HepG2 (cell line): Measurements from ENCODE around the gene RSPH1. TPM values are rescaled to one million over a fixed set of nuclear protein-coding genes. Genes with fewer than 3 reads are reported as not detected.

Experiments
- ATAC-seq: fragments of 200-7000 bp; cut with Tn5 transposase; 3 replicates; pipeline ENCODE4 v1.9.1; 2020; ENCODE audit warnings: mild to moderate bottlenecking, moderate library complexity
- BruUV-seq: library from RNA; stranded (reverse); fragments of 400-500 nt; replicated peaks from 2 replicates; lab custom pipeline; 2021; lab: Mats Ljungman, UMichigan
- CTCF ChIA-PET: fragments of 300-600 bp; formaldehyde crosslinking; extraction: SDS; loops from one replicate; lab custom pipeline; 2021; ENCODE audit warnings: low total read pairs, inconsistent platforms, low intra/inter-chr PET ratio; lab: Yijun Ruan, JAX
- POLR2A ChIA-PET: fragments of 350-600 bp; sonication (Branson Sonifier 250); formaldehyde crosslinking; loops from one replicate; lab custom pipeline; 2020; ENCODE audit warnings: antibody characterized with exemption, inconsistent platforms; lab: Yijun Ruan, JAX
- DNase-seq: peaks from one replicate; pipeline ENCODE4 v3.0.0-alpha.2; 2015; ENCODE audit warnings: low spot score
- FAIRE-seq: peaks from 3 replicates; lab custom pipeline; 2011; peaks lifted over from hg19 to GRCh38; lab: Jason Lieb, UNC
- H2AFZ ChIP-seq: one replicate; pipeline ENCODE4 v1.6.1; 2011; ENCODE audit warnings: low read length, inconsistent platforms
- H3K27ac ChIP-seq: fragments of 300-600 bp; 3 replicates; pipeline ENCODE4 v1.8.0; 2011; ENCODE audit warnings: mixed run types, mild to moderate bottlenecking, mixed read lengths, low read length, inconsistent platforms; ENCODE audit not compliant: insufficient read depth; ENCODE audit errors: extremely low read length
- H3K27me3 ChIP-seq, 2 experiments: fragments of 200-600 bp in 1 of 2; 2 replicates in 1 of 2; 3 replicates in 1 of 2; pipeline versions ENCODE4 v1.6.0 to v1.8.0; 2011; ENCODE audit warnings: low read length in 2 of 2, mild to moderate bottlenecking in 2 of 2, moderate library complexity in 2 of 2, inconsistent platforms in 1 of 2; ENCODE audit not compliant: insufficient read depth in 2 of 2, control insufficient read depth in 1 of 2
- H3K36me3 ChIP-seq, 2 experiments: fragments of 200-600 bp in 1 of 2; replicated peaks in 1 of 2; 2 replicates in 1 of 2; 3 replicates in 1 of 2; pipeline versions ENCODE4 v1.5.1 to v1.8.0; 2011; ENCODE audit warnings: low read length in 2 of 2, inconsistent platforms in 1 of 2; ENCODE audit not compliant: insufficient read depth in 2 of 2, control insufficient read depth in 1 of 2
- H3K4me1 ChIP-seq: 2 replicates; pipeline ENCODE4 v1.5.1; 2012; ENCODE audit warnings: low read length, inconsistent platforms; ENCODE audit not compliant: insufficient read depth
- H3K4me2 ChIP-seq: 2 replicates; pipeline ENCODE4 v1.6.0; 2011; ENCODE audit warnings: low read depth, low read length, inconsistent platforms
- H3K4me3 ChIP-seq, 3 experiments: fragments of 200-600 bp in 1 of 3; sonication (generic), shearing (Covaris generic) in 1 of 3; replicated peaks in 1 of 3; 2 replicates each; pipeline ENCODE4 v1.5.1; 2011 to 2016; ENCODE audit warnings: low read length in 3 of 3, inconsistent platforms in 2 of 3, low read depth in 2 of 3, mild to moderate bottlenecking in 2 of 3, control low read depth in 1 of 3, mixed read lengths in 1 of 3; ENCODE audit not compliant: insufficient read depth in 1 of 3
- H3K79me2 ChIP-seq: one replicate; pipeline ENCODE4 v1.6.1; 2011; ENCODE audit warnings: low read length, inconsistent platforms; ENCODE audit not compliant: insufficient read depth
- H3K9ac ChIP-seq: 2 replicates; pipeline ENCODE4 v1.6.0; 2011; ENCODE audit warnings: mild to moderate bottlenecking, low read depth, low read length, inconsistent platforms; ENCODE audit not compliant: insufficient read depth
- H3K9me3 ChIP-seq: 2 replicates; pipeline ENCODE4 v1.5.1; 2012; ENCODE audit warnings: mild to moderate bottlenecking, low read length
- H4K20me1 ChIP-seq: 2 replicates; pipeline ENCODE4 v1.6.0; 2011; ENCODE audit warnings: inconsistent platforms, mild to moderate bottlenecking, low read length, moderate library complexity; ENCODE audit not compliant: insufficient read depth
- CEBPG ChIP-seq: IDR thresholded peaks from 2 replicates; pipeline ENCODE4 v1.6.1; 2016
- FOXJ3 ChIP-seq: sonication (generic); formaldehyde crosslinking; IDR thresholded peaks from 2 replicates; pipeline ENCODE4 v1.4.0; 2020; ENCODE audit warnings: missing genetic modification reagents, mild to moderate bottlenecking, borderline replicate concordance
- KLF6 ChIP-seq: IDR thresholded peaks from 2 replicates; pipeline ENCODE4 v1.8.0; 2016; ENCODE audit warnings: missing biosample characterization, missing genetic modification reagents
- MBNL3 ChIP-seq: fragments of 250-450 bp; sonication (Bioruptor Pico); conservative IDR thresholded peaks from 2 replicates; pipeline ENCODE4 v1.8.0; 2022; ENCODE audit warnings: mild to moderate bottlenecking, inconsistent platforms
- NR2F6 ChIP-seq, 2 experiments: IDR thresholded peaks; 2 replicates each; pipeline ENCODE4 v1.6.1; 2016; ENCODE audit warnings: antibody characterized with exemption in 1 of 2, mild to moderate bottlenecking in 1 of 2
- RNF2 ChIP-seq: fragments of 450-650 bp; conservative IDR thresholded peaks from 2 replicates; pipeline ENCODE4 v1.6.1; 2016; ENCODE audit warnings: low read depth
- SRSF9 ChIP-seq: fragments of 200-400 bp; formaldehyde crosslinking; IDR thresholded peaks from 2 replicates; pipeline ENCODE4 v1.6.1; 2018; ENCODE audit warnings: borderline replicate concordance, mild to moderate bottlenecking, low read depth, low read length; ENCODE audit not compliant: insufficient read depth, poor library complexity, severe bottlenecking
- ZNF180 ChIP-seq: sonication (generic); formaldehyde crosslinking; IDR thresholded peaks from 2 replicates; pipeline ENCODE4 v1.4.0; 2020; ENCODE audit warnings: low read depth, missing genetic modification reagents, borderline replicate concordance
- ZNF230 ChIP-seq: sonication (generic); formaldehyde crosslinking; IDR thresholded peaks from 2 replicates; pipeline ENCODE4 v1.4.0; 2020; ENCODE audit warnings: mild to moderate bottlenecking, missing genetic modification reagents
- WGBS: methylation state at CpG from one replicate; pipeline ENCODE4 v1.1.6; 2017; ENCODE audit warnings: low lambda C conversion rate; 5-methylcytosine and 5-hydroxymethylcytosine counted together
- in situ Hi-C: cut with HindIII; loops from 2 replicates; pipeline ENCODE4 v1.10.0; 2017; ENCODE audit warnings: low pct_unique_long_range_greater_than_20kb; ENCODE audit not compliant: extremely low pct_ligation_motif_present
- intact Hi-C: fragments of 100-400 bp; cut with micrococcal nuclease; formaldehyde crosslinking; loops from one replicate; pipeline ENCODE4 v1.10.0; 2022; ENCODE audit not compliant: unreplicated experiment
- polyA plus RNA-seq, 8 experiments: library from polyadenylated mRNA; depleted of rRNA in 3 of 8; stranded (reverse) in 7 of 8; unstranded in 1 of 8; fragments of >200 nt; fragmentation: Illumina TruSeq in 4 of 8; extraction: Trizol in 4 of 8; gene quantifications; 2 replicates each; pipeline versions ENCODE4 v1.2.1 to v1.2.3, GENCODE V29; 2011 to 2016; ENCODE audit warnings: low read depth in 4 of 8, missing spikeins in 1 of 8, mixed read lengths in 1 of 8; ENCODE audit not compliant: insufficient read depth in 1 of 8
- total RNA-seq, 5 experiments: library from RNA; depleted of rRNA; stranded (reverse); fragments of >200 nt; fragmentation: Illumina TruSeq; extraction: Trizol; gene quantifications; 2 replicates each; pipeline ENCODE4 v1.2.3, GENCODE V29; 2016; ENCODE audit warnings: low read depth in 1 of 5
- TF ChIP-seq, protein P1 (sequence below): sonication (generic); formaldehyde crosslinking; IDR thresholded peaks from 2 replicates; pipeline ENCODE4 v1.4.0; 2020; ENCODE audit warnings: missing genetic modification reagents, borderline replicate concordance
- TF ChIP-seq, protein P2 (sequence below): IDR thresholded peaks from 2 replicates; pipeline ENCODE4 v1.6.1; 2016
- TF ChIP-seq, protein P3 (sequence below): sonication (generic); formaldehyde crosslinking; conservative IDR thresholded peaks from 2 replicates; pipeline ENCODE4 v1.4.0; 2020; ENCODE audit warnings: mild to moderate bottlenecking, missing genetic modification reagents, moderate library complexity

RSPH1 gene
- total and polyA plus RNA-seq, 2 of the 13 experiments (the other 11 are each of a cell fraction or from before 2014, with no cell fraction given) = not detected

DNA sequence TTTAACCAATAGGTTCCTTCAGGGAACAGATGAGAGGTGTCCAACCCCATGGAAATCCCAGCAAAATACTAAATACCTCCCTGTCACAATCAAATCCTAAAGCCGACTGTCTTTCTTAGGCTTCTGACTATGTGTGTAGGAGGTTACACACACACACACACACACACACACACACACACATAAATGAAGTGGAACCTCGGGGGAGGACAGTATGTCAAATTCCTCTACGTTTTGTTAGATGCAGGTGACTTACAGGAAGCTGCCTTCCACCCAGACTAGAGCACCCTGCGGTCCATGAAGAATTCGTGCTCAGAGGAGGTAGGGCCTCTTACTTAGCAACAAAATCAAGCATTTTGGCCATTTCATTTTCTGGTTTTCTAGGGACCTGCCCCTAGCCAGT lies 16.4 kb downstream of the RSPH1 start:
- BruUV-seq = no TSS peak
- Histone ChIP-seq H3K9me3 (no peaks in the 10 kb centered on the region), H3K27ac (no peak overlapping the region), H3K36me3 (no peaks in the 10 kb centered on the region), H4K20me1 (no peaks in the 10 kb centered on the region), H3K27me3 (peaks cover 0 to 3% of the 10 kb centered on the region in 2 experiments; a peak in 1 of 5 replicates), H3K79me2 (no peaks in the 10 kb centered on the region), H3K4me2 (no peak overlapping the region), H2AFZ (no peak overlapping the region), H3K9ac (no peak overlapping the region), H3K4me1 (peaks cover 1% of the 10 kb centered on the region), H3K4me3 (no peak overlapping the region)
- ATAC-seq = no peak
- DNase-seq = no peak
- CTCF ChIA-PET = no interaction called here
- in situ Hi-C loops = no loop called here
- POLR2A ChIA-PET = no interaction called here
- intact Hi-C loops = no loop called here
- no peak for FAIRE-seq
- WGBS = 23% methylated on average over 5 of the region's 5 CpGs
- TF ChIP-seq, protein P1, sequence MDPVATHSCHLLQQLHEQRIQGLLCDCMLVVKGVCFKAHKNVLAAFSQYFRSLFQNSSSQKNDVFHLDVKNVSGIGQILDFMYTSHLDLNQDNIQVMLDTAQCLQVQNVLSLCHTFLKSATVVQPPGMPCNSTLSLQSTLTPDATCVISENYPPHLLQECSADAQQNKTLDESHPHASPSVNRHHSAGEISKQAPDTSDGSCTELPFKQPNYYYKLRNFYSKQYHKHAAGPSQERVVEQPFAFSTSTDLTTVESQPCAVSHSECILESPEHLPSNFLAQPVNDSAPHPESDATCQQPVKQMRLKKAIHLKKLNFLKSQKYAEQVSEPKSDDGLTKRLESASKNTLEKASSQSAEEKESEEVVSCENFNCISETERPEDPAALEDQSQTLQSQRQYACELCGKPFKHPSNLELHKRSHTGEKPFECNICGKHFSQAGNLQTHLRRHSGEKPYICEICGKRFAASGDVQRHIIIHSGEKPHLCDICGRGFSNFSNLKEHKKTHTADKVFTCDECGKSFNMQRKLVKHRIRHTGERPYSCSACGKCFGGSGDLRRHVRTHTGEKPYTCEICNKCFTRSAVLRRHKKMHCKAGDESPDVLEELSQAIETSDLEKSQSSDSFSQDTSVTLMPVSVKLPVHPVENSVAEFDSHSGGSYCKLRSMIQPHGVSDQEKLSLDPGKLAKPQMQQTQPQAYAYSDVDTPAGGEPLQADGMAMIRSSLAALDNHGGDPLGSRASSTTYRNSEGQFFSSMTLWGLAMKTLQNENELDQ (CRISPR knock-in tag) = no peak
- TF ChIP-seq RNF2 = no peak
- no peak for TF ChIP-seq NR2F6 (IDR thresholded peaks at IDR 0.05)
- TF ChIP-seq NR2F6 (CRISPR knock-in tag; IDR thresholded peaks at IDR 0.05) = no peak
- TF ChIP-seq MBNL3 (CRISPR knock-in tag) = no peak
- no peak for TF ChIP-seq SRSF9
- no peak for TF ChIP-seq CEBPG
- no peak for TF ChIP-seq ZNF230 (CRISPR knock-in tag)
- TF ChIP-seq, protein P2, sequence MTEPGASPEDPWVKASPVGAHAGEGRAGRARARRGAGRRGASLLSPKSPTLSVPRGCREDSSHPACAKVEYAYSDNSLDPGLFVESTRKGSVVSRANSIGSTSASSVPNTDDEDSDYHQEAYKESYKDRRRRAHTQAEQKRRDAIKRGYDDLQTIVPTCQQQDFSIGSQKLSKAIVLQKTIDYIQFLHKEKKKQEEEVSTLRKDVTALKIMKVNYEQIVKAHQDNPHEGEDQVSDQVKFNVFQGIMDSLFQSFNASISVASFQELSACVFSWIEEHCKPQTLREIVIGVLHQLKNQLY (CRISPR knock-in tag) = no peak
- TF ChIP-seq ZNF180 (CRISPR knock-in tag) = no peak
- TF ChIP-seq FOXJ3 (CRISPR knock-in tag) = no peak
- TF ChIP-seq KLF6 (CRISPR knock-in tag) = no peak
- TF ChIP-seq, protein P3, sequence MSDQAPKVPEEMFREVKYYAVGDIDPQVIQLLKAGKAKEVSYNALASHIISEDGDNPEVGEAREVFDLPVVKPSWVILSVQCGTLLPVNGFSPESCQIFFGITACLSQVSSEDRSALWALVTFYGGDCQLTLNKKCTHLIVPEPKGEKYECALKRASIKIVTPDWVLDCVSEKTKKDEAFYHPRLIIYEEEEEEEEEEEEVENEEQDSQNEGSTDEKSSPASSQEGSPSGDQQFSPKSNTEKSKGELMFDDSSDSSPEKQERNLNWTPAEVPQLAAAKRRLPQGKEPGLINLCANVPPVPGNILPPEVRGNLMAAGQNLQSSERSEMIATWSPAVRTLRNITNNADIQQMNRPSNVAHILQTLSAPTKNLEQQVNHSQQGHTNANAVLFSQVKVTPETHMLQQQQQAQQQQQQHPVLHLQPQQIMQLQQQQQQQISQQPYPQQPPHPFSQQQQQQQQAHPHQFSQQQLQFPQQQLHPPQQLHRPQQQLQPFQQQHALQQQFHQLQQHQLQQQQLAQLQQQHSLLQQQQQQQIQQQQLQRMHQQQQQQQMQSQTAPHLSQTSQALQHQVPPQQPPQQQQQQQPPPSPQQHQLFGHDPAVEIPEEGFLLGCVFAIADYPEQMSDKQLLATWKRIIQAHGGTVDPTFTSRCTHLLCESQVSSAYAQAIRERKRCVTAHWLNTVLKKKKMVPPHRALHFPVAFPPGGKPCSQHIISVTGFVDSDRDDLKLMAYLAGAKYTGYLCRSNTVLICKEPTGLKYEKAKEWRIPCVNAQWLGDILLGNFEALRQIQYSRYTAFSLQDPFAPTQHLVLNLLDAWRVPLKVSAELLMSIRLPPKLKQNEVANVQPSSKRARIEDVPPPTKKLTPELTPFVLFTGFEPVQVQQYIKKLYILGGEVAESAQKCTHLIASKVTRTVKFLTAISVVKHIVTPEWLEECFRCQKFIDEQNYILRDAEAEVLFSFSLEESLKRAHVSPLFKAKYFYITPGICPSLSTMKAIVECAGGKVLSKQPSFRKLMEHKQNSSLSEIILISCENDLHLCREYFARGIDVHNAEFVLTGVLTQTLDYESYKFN (CRISPR knock-in tag) = no peak
